ENCODE data around the gene NAA80.
A peak's percentile ranks its signal among the peaks of the same experiment; 100 is the strongest.
"Not testable (repeated sequence)": the region's sequence is repeated elsewhere in the genome, so short reads cannot be mapped to it uniquely, and the experiment has no call there.

Gene NAA80

GRCh38 chr3:50290161-50290641, 9.0 kb downstream of the NAA80 start:
- no peak for DNase-seq (ENCODE audit: low read depth in 3 of 3)

DNA sequence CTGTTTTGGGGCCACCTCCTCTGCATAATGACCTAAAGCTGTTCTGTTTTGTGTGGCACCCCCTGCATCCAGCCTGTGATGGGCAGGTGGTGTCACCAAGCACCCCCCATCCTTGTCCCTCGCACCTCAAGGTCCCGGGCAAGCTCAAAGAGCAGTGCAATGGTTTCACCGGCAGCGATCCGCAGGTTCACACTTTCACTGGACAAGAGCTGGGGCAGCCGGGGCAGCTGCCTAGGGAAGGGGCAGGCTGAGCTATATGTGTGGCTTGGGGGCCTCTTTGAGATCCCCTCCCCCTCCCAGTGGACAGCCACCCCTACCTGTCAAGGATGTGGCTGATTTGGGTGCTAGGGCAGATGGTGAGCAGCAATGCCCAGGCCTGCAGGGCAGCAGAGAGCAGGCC, 10.1 kb downstream of the NAA80 start:
- no peak for DNase-seq (ENCODE audit: low read depth in 3 of 3)

GRCh38 chr3:50288387-50289007, 10.7 kb downstream of the NAA80 start:
- no peak for DNase-seq (ENCODE audit: low read depth in 3 of 3)

GRCh38 chr3:50287262-50287661, 11.9 kb downstream of the NAA80 start:
- no peak for DNase-seq (ENCODE audit: low read depth in 3 of 3)

GRCh38 chr3:50286322-50287227, 12.6 kb downstream of the NAA80 start:
- no peak for DNase-seq (ENCODE audit: low read depth in 3 of 3)

DNA sequence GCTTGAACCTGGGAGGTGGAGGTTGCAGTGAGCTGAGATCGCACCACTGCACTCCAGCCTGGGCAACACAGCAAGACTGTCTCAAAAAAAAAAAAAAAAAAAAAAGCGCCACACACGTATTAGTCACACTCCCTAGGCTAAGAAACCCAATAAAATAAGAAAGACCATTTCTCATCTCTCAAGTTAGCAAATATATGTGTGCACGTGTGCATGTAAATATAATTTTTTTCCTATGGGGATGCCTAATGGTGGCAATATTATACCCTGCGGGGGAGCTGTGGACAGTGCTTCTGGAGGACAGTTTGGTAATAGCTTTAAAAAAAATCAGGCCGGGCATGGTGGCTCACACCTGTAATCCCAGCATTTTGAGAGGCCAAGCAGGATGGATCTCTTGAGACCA, 15.1 kb downstream of the NAA80 start:
- not testable (repeated sequence) for DNase-seq (ENCODE audit: low read depth in 3 of 3)

DNA sequence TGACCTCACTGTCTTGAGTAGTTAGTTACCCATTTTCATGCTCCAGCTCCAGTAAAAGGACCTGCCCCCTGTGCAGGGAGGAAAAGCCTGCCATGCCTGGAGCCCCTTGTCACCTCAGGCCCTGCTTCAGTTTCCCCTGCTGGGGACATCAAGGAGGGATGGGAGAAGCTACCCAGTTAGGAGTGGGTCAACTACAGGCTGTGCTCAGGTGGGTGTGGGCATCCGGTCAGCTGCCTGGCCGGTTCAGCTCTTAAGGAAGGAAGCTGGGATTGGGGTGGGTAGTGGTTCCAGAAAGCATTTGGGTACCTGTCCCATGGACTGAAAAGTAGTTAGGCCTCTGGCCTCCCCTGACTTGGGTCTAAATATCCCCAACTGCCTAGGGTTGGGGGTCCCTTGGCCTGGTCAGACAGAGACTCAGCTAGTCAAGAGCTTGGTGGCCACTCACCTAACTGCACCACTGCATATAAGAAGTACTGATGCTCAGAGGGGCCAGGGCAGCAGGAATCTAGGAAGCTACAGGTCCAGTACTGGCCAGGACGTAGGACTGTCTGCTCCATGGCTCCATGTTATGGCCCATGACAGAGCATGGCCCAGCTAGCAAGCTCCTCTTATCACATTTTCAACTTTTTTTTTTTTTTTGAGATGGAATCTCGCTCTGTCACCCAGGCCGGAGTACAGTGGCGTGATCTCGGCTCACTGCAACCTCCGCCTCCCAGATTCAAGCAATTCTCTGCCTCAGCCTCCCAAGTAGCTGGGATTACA, 19.8 kb downstream of the NAA80 start:
- DNase-seq (ENCODE audit: low read depth in 3 of 3) = no peak

DNA sequence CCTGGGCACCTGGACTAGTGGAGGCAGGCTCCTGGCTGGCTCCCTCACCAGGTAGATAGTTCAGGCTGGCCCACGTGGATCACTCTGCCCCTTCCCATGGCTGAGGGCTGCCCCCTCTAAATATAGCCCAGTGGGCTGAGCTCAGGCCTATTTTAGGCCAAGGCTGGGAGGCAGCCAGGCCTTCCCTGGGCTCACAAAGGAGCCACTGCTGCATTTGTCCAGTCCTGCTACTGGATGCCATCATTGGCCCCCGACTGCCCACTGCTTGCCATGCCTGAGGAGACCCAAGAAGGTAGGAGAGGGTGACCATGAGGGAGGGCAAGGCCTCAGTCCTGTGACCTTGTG, 20.4 kb downstream of the NAA80 start, which contains the start of gene LSMEM2:
TSS of gene LSMEM2 (plus strand) at position 208 of the 345 bp plus-strand sequence. CDS start at position 235, 27 bp downstream.
- no peak for DNase-seq (ENCODE audit: low read depth in 3 of 3)

- no peak for DNase-seq (ENCODE audit: low read depth in 3 of 3)
Observed at GRCh38 chr3:50278123-50278879, 20.9 kb downstream of the NAA80 start.

DNA sequence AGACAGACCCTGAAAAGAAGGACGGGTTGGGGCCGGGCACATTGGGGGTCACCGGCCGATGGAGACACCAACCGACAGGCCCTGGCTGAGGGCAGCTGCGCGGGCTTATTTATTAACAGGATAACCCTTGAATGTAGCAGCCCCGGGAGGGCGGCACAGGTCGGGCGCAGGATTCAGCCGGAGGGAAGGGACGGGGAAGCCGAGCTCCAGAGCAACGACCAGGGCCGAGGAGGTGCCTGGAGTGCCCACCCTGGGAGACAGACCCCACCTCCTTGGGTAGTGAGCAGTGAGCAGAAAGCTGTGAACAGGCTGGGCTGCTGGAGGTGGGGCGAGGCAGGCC, 22.5 kb downstream of the NAA80 start:
- no peak for DNase-seq (ENCODE audit: low read depth in 3 of 3)

- DNase-seq (ENCODE audit: low read depth in 3 of 3) = no peak
Observed at GRCh38 chr3:50275996-50276761, 23.0 kb downstream of the NAA80 start.

DNA sequence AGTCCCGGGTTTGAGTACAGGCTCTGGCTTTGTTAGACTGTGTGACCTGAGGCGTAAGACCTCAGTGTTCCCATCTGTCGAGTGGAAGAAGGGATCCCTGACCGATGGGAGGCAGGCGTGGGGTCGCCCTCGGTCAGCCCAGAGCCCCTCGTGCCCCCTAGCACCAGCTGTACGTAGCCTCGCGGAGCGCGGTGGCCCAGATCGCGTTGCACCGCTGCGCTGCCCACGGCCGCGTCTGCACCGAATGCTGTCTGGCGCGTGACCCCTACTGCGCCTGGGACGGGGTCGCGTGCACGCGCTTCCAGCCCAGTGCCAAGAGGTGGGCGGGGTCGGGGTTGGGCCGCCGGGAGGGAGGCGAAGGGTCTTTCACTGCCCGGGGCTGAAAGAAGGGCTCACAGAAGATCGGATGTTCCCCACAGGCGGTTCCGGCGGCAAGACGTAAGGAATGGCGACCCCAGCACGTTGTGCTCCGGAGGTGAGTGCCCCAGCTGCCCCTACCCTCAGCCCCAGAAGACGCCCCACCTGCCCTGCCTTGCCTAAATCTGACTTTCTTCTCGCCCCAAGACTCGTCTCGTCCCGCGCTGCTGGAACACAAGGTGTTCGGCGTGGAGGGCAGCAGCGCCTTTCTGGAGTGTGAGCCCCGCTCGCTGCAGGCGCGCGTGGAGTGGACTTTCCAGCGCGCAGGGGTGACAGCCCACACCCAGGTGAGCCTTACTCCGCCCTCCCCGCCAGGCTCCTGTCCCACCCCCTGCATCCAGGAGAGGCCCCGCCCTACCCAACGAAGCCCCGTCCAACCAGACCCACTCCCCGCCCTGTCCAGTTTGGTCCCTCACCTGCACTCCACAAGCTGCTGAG, 23.8 kb downstream of the NAA80 start:
- DNase-seq (ENCODE audit: low read depth in 3 of 3) = no peak

- peak; percentile 40 to 55 (median 54) for DNase-seq (ENCODE audit: low read depth in 3 of 3)
Observed at GRCh38 chr3:50274371-50275104, 24.7 kb downstream of the NAA80 start.

- no peak for DNase-seq (ENCODE audit: low read depth in 3 of 3)
Observed at GRCh38 chr3:50273689-50274065, 25.5 kb downstream of the NAA80 start.

DNA sequence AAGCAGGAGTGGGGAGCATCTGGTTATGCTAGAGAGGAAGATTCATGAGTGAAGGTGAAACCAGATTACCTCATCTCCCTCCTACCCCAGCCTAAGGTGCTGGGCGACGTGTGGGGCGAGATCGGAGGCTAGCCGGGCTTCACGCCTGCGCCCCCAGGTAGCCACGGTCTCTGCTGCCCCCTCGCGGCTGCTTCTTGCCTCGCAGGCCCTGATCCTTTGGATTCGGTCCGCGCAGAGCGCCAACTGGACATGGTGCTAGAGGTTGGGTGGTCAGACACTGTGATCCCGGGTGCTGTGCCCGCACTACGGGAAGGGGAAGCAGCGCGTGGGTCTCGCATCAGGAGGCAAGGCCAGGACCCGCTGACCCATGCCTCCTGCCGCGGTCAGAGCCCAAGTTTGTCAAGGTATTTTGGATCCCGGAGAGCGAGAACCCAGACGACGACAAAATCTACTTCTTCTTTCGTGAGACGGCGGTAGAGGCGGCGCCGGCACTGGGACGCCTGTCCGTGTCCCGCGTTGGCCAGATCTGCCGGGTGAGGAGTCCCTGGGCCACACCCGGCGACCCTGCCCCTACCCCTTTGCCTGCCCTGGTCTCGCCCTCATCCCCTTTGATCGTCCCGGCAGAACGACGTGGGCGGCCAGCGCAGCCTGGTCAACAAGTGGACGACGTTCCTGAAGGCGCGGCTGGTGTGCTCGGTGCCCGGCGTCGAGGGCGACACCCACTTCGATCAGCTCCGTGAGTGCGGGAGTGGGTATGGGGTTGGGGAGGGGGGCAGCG, 26.1 kb downstream of the NAA80 start:
- peak; percentile 72 to 86 (median 74) for DNase-seq (ENCODE audit: low read depth in 3 of 3)

DNA sequence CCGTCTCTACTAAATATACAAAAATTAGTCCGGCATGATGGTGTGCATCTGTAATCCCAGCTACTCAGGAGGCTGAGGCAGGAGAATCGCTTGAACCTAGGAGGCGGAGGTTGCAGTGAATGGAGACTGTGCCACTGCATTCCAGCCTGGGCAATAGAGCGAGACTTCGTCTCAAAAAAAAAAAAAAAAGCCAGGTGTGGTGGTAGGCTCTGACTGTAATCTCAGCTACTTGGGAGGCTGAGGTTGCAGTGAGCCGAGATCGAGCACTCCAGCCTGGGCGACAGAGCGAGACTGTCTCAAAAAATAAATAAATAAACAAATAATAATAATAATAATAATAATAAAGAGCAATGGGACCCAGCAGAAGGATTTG, 26.7 kb downstream of the NAA80 start:
- DNase-seq (ENCODE audit: low read depth in 3 of 3) = not testable (repeated sequence)

DNA sequence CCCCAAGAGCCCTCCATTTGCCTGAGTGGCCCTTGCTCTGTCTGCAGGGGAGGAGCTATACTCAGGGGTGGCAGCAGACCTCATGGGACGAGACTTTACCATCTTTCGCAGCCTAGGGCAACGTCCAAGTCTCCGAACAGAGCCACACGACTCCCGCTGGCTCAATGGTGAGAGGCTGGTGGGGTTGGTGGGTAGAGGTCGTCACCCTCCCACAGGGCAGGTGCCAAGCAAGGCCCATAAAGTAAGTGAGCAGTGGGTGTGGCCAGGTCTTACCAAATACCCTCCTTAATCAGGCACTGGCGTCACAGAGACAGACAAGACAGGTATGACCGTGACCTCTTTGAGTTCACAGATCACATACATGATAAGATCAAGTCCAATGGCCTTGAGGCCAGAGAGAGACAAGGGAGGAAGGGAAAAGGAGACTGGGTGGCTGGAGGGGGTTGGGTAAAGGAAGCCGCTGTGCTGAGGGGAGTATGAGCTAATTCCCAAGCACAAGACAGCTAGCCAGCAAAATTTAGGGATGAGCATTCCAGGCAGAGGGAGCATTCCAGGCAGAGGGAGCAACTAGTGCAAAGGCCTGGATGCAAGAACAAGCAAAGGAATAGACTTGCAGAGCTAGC, 27.8 kb downstream of the NAA80 start:
- DNase-seq (ENCODE audit: low read depth in 3 of 3) = no peak

Data from stimulated activated CD4-positive, alpha-beta T cell treated with anti-CD3 and anti-CD28 coated beads, TNF-alpha, amount 100 ng/mL, for 4 hours (primary cell).